ENCODE results near the gene RPTOR.

RPTOR gene

DNA sequence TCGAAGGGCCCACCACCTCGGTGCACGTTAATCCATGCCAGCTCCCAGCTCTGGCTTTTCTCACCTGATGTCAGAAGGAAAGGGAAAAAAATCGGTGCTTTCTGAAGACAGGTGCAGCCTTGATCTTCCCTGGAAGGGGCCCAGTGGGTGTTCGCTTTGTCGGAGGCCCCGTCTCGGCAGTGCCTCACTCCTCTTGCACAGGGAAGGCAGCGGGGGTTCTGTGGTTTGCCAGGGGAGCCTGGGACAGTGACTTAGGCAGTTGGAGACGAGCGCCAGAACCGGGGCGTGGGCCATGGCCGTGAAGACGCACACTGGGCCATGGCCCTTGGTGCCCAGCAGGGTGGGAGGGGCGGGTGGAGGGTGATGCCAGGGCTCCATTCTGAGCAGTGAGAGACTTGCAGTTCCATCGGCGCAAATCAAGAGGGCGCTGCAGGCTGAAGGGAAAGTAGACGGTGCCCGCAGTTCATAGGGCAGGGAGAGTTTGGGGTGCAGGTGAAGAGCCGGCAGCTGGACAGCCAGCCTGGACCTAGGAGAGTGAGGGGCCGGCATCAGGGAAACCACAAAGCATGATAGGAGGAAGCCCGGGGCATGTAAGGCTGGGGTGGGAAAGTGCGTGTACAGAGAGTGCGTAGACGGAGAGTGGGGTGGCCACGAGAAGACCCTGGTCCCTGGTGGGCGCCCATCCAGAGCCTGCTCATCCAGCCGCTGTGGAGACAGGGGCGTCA, 345.7 kb downstream of the RPTOR start:
- no peak for DNase-seq (ENCODE audit: low read depth, low spot score)

- DNase-seq (ENCODE audit: low read depth, low spot score), result no peak
Measured at GRCh38 chr17:80890921-80891396, 346.3 kb downstream of the RPTOR start.

- DNase-seq (ENCODE audit: low read depth, low spot score), result peak; percentile 47
Measured at GRCh38 chr17:80891397-80892018, 346.9 kb downstream of the RPTOR start.

GRCh38 chr17:80892019-80892855, 347.6 kb downstream of the RPTOR start:
- peak; percentile 44 for DNase-seq (ENCODE audit: low read depth, low spot score)

GRCh38 chr17:80892900-80893603, 348.4 kb downstream of the RPTOR start:
- DNase-seq (ENCODE audit: low read depth, low spot score), result no peak

DNA sequence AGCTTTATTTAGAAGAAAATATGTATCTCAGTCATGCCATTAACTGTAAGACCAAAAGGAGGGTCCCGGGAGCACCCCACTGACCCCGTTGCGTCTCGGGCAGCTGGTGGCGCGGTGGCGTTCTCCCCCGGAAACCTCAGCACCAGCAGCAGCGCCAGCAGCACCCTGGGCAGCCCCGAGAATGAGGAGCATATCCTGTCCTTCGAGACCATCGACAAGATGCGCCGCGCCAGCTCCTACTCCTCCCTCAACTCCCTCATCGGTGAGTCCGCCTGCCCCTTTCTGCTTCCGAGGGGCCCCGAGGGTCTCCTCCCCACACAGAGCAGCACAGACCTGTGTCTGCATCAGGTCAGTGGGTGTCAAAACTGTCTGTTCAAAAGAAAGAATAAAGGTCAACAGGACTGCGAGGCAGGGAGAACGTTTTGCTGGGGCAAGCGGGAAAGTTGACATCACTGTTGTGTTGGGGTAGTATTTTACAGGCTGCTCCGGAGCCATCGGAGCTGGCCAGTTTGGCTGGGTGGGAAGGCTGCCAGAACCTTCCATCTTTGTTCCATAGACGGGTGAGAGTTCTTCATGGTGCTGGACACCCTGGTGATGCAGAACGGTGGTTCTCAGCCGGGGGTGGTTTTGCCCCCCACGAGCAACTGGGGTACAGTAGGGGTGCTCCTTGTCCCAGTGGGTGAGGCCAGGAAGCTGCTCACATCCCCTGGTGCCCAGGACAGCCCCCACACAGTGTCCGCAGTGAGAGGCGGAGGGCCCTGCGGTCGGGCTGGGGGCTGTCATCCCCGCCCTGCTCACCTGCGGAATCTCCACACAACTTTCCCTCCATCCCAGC, 349.2 kb downstream of the RPTOR start:
- no peak for DNase-seq (ENCODE audit: low read depth, low spot score)

DNA sequence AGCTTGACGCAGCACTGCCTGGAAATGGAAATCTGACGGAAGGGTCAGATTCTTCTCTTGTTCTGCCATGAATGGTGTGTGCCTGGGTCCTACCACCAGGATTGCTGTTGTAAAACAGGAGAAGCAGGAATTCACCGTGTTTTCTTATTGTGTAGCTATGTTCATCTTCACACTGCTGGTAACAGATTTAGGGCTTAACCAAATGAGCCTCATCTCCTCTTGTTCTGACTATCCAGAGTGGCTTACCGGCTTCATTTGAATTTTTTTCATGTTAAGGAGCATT, 349.7 kb downstream of the RPTOR start:
- no peak for DNase-seq (ENCODE audit: low read depth, low spot score)

DNA sequence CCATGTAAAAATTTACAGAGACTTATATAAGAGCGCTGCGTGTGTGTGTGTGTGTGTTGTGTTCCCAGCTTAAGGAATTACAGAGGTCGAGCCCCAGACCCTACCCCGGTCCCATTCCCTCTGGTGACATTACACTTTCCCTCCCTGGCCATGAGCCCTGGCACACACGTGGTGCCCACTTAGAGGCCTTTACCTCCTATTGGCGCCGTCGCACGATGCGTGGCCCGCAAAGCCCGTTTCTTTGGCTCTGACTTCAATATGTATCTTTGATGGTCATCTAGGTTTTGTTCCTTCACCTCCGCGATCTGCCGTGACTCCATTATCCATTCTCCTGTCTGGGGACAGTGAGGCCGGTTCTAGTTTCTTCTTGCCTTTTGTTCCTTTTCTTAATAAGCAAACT, 350.1 kb downstream of the RPTOR start:
- DNase-seq (ENCODE audit: low read depth, low spot score), result no peak

DNA sequence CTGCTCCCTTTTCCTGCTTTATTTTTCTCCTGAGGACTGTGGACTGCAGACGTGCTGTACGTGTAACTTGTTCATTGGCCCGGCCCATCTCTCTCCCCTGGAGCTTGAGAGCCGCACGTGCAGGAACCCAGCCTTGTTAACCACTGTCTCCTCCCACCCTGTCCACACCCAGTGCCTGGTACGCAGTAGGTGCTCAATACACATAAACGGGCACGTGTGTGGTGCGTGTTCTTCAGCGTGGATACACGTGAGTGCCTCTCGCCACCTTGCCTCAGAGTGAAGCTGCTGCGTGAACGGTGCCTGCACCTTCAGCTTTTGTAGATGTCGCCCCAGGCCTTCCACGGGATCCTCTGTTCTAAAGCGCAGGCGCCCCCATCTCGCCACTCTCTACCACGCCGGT, 350.7 kb downstream of the RPTOR start:
- DNase-seq (ENCODE audit: low read depth, low spot score), result no peak

DNA sequence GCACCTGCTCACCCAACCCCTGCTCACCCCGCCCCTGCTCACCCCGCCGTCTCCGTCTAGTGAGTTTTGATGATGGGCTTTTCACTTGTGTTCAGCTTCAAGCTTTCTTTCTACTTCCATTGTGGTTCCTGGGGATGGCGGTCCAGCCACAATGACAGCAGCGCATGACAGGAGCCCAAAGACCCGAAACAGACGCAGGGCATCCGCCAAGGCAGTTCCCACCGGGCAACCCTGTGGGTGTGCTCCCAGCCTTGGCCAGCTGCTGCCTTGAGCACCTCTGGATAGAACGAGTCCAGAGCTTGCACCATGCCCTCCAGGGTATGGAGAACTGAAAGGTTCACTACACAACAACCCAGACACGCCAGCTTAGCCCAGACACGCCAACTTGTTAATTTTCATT, 354.1 kb downstream of the RPTOR start:
- no peak for DNase-seq (ENCODE audit: low read depth, low spot score)

GRCh38 chr17:80899402-80900268, 355.0 kb downstream of the RPTOR start:
- DNase-seq (ENCODE audit: low read depth, low spot score), result peak; percentile 57

- no peak for DNase-seq (ENCODE audit: low read depth, low spot score)
Measured at GRCh38 chr17:80901319-80901718, 356.7 kb downstream of the RPTOR start.

DNA sequence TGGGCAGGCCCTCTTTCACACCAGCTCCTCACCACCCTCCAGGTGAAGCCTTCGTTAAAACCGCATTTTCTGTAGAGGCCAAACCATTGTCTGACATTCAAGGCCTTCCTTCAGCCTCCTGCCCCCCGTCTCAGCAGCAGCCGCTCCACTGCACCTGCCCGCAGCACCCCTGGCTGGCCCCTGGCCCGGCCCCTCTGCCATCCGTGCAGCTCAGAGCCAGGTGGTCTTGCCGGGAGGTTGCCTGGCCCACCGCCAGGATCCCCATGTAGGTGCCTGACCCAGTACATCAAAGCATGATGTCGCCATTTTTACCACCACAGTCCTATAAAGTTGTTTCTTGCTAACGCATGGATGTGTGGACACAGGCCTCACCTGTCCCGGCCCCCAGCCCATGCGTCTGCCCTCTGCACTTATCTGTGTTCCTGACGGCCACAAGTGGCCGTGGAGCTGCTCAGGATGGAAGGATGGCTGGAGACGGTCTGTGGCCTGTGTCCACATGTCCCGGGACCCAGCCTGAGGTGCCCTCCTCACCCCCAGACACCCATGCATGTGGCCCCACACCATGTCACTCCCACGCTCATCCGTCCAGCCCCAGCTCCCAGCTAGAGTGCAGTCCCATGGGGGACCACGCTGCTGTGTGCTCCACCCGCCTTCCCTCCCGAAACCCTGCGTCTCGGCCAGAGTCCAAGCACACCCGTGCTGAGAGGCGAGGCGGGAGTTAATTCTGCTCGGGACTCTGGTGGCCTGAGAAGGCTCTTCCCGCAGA, 357.7 kb downstream of the RPTOR start:
- no peak for DNase-seq (ENCODE audit: low read depth, low spot score)

DNA sequence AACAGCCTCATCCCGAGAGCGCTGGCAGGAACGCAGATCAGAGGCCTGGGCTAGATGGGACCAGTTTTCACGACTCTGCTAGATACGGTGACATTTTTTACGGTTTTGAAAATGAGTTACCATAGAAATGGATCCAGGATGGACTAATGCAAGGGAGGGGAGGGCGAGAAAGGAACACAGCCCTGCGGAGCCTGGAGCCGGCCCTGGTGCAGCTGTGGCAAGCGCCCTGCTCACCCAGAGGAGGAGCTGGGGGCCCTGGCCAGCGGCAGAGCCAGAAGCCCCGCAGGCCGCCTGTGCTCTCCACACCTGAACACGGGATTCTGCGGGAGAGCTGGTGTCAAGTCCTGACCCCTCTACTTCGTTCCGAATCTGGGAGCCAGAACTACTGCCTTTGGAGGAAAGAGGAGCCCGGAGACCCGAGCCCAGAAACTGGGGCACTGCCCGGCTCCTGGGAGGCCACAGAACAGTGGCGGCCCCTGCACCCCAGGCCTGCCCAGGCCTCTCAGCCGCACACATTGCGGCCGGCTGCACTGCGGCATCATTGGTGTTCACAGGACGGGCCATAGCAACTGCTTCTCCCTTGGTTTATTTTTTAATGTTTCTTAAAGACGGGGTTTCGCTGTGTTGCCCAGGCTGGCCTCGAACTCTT, 358.4 kb downstream of the RPTOR start:
- no peak for DNase-seq (ENCODE audit: low read depth, low spot score)

DNA sequence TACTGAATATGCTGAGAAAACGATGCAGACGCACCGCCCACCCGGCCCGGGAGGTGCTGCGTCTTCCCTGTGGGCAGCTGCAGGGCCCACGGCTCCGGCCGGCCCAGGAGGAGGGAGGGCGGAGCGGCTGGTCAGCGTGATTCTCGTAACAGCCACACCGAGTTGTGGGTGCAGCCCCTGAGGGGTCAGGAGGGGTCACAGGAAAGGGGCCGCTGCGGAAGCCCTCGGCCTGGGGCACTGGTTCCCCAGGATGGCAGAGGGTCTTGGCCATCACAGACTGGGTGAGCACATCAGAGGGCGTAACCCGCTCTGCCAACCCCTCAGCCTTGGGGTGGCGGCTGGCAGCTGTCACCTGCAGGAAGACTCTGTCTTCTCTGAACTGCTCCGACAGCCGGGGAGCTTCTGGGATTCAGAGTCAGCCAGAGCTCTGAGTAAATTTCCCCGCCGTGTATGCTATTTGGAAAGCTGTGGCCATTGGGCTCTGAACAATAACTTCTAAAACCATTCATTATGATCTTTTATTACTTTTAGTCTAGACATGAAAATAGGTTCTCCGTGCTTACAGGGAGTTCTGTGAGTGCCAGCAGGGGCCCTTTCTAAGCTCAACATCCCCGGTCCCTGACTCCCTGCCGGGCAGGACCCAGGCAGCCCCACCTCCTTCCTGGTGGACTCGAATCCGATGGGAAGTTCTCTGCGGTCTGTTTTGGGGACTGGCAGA, 359.6 kb downstream of the RPTOR start:
- DNase-seq (ENCODE audit: low read depth, low spot score), result no peak

DNA sequence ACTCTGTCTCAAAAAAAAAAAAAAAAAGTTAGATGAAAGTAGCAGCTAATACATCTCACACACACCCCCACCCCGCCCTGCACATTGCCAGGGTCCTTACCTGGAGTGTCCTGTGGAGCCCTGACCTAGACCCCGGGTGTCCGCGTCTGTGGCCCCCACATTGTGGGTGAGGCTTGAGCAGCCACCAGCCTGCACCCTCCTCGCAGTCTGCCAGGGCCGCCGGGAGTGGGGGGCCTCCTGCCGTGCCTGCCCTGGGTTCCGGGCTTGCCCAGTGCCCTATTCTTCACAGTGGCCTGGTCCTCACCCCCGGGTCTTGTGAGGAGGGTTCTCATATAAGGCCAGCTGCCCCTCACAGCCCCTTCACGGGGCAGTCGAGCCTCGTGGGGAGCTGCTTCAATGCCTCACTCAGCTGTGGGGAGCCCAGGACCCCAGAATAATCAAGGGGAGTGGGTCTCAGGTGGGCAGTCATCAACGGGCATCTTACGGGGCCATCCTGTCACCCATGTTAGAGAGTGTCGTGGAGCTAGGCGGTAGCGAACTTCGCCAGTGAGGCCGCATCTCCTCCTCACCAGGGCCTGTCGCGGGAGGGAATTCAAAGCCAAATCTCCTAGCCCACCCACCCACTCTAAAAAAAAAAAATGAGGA, 361.1 kb downstream of the RPTOR start:
- no peak for DNase-seq (ENCODE audit: low read depth, low spot score)

DNA sequence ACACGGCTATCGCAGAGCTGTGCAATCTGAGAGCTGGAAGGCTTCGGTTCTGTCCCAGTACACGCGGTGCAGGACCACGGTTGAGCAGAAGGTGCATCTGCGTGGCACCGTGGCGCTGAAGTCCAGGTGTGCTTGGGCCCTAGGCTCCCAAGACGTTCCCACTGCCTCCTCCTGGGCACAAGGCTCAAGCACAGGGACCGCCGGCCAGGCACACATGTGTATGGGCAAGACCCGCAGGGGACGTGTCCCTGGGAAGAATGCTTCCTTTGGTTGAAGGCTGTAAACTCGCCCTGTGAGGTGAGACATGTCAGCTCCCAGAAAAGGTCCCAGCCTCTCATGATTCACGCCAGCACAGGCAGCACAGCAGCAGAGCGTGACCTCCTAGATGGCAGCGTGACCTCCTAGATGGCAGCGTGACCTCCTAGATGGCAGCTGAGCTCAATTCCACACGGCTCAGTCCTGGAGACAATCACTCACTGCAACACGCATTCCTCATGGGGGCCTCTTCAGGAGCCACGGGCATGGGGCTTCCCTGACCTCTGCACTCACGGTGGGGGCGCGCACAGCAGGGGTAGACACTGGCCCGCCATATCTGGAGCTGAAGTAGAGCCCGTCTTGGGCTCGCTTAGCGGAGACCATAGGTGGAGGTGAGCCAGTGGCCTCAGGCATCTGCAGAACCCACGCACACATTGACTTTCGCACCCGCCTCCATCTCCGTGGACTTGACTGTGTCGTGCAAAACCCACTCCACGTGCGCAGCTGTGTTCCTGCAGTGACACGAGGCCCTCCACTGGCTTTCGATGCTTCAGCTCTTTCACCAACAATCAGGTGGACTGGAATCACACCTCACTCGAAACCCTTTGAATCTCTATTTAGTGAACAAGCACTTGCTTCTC, 362.0 kb downstream of the RPTOR start:
- no peak for DNase-seq (ENCODE audit: low read depth, low spot score)
